HG02571 (cell line): ENCODE results near the gene CMSS1.

Experiments
- ATAC-seq: cut with Tn5 transposase; IDR thresholded peaks from one replicate; pipeline ENCODE4 v1.9.1; 2021; ENCODE audit warnings: mild to moderate bottlenecking, moderate library complexity; ENCODE audit not compliant: unreplicated experiment

The CMSS1 gene

GRCh38 chr3:99896482-99896881, 78.8 kb downstream of the CMSS1 start:
- no peak for ATAC-seq

- no peak for ATAC-seq
These were observed 81.9 kb downstream of the CMSS1 start for GRCh38 chr3:99899603-99900002.

DNA sequence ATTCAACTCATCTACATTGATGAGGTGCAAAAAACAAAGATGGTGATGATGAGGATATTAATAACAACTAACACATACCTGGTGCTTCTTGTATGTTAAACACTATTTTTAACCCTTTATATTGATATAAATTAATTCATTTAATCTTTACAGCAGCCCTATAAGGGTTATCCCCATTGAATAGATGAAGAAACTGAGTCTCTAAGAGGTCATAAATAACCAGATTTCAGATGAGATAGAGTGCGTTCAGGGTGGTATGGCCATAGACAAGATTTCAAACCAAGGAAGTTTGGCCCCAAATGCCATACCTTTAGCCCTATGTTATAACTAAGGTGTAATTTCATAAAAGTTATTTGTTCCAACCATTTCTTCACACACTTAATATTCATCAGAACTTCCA, 82.6 kb downstream of the CMSS1 start:
- ATAC-seq = no peak

DNA sequence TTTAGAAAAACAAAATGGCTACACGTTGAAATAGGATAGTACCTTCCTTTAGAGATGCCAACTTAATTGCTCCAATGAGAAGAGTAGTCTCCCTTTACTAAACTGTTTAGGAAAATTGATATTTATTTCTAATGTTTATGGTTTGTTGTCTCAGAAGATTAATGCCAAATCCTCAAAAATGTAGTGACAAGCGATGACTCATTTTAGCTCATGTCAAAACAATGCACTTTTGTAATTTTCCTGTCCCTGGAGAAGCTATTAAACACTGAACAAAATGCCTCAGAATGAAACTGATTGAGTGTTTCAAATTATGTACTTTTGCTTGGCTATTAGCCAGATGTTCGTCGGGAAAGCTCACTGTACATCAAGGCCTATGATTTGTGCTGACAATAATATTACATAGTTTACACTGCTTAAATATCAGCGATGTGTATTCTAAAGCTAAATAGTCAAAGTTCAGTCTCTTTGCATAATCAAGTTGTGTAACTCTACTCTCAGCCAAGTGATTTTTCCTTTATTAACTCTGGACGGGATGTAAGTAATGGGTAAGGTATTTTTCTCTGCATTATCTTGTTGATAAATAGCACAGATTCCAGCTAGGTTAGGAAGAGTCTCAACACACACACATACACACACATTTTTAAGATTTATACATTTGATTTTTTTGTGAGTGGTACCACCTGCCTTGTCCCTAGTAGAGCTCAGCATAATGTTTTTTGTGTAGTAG, 83.7 kb downstream of the CMSS1 start:
- ATAC-seq = no peak

- ATAC-seq = no peak
These were observed 84.4 kb downstream of the CMSS1 start for GRCh38 chr3:99902091-99902490.

DNA sequence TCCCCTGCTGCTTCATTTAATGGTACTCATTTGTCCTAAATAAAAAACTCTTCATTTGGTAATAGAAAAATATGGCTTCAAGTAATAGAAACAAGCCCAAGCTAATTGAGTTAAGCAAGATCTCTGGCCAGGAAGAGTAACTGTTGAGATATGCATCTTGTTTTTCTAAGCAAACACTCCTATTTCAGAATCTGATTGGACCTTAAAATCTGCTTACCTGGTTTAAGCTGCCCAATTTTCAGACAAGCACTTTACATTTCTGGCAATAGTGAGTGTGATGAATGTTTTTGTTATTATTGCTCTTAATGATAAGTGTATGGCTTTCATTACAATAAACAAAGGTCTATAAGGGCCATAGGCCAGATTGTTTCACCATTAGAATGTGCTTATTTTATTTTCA, 86.2 kb downstream of the CMSS1 start:
- no peak for ATAC-seq

DNA sequence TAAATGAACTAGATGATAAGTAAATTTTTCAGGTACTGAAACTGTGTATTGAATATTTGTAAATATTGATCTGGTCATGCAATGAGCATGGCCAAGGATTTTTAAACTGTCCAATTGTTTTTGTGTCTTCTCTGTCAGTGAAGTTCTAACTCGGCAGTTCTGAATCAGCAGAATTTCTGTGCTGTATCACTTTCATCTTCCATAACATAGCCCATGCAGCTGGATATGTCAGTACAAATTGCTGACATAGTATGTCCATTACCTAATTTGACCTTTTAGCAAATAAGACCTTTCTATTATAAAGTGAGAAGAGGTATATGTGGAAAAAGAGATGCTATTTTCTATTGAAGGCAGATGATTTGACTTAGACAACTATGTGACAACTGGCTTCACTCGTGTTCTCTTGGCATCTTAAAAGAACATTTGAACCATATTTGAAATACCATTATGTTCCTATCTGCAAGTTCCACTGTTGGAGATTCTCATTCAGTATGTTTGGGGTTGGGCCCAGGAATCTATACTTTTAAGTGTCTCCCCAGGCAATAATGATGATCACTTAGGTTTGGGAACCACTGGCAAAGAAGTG, 90.4 kb downstream of the CMSS1 start:
- no peak for ATAC-seq

GRCh38 chr3:99909714-99910495, 92.2 kb downstream of the CMSS1 start:
- no peak for ATAC-seq

DNA sequence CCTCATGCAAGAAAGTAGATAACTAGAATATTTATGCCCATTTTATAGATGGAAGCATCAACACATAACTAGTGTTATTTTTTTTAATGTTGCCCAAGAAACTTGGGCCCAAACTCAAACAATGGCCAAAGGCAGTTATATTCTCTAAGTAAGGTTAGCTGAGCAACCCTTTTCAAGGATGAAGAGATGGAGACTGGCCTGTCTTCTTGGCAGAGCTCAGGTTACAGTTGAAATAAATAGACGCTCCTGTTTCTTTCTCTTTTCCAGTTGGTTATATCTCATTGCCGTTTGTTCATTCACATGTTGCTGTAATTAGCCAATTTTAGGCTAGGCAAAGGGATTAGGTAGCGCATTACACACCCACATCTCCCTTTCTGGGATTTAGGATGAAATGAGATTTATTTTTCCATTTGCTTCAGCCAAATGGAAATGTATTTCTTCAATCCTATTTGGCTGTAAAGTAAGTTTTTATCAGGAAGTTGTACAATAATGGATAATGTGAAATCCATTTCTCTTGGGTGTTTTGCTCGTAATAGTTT, 93.2 kb downstream of the CMSS1 start:
- ATAC-seq = no peak

DNA sequence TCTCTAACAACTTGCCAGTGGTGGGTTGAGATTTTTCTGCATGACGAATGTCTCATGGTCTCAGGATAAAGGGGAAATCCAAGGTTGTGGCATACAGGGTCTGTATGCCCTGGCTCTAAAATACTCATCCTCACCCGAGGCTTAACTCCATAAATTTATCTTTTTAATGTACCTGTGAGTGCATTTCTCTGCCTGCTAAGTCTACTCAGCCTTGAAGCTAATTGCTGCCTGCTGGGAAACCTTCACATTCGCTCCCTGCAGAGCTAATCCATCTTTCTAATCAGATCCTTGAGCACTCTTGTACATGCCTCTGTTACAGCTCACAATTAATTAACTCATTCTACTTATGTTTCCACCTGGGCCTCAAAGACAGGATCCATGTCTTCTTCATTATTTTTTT, 93.8 kb downstream of the CMSS1 start:
- ATAC-seq = no peak

GRCh38 chr3:99915906-99916432, 98.3 kb downstream of the CMSS1 start:
- ATAC-seq = no peak

DNA sequence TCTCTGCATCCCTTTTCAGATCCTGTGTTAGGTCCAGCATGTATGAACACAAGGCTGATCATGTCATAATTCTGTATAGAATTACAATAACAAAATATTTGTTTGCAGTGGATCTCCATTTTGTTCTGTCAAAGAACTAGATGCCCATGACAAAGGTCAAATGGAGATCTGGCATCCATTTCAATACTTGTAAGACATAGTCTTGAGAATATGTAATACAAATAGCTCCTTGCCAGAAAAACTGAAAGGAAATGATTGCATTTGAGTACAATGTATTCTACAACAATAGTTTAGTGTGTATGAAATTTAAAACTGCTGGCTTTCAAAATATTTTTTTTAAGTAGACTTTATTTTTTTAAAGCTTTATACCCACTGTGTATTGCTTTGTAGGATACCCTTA, 101.1 kb downstream of the CMSS1 start:
- ATAC-seq = no peak

DNA sequence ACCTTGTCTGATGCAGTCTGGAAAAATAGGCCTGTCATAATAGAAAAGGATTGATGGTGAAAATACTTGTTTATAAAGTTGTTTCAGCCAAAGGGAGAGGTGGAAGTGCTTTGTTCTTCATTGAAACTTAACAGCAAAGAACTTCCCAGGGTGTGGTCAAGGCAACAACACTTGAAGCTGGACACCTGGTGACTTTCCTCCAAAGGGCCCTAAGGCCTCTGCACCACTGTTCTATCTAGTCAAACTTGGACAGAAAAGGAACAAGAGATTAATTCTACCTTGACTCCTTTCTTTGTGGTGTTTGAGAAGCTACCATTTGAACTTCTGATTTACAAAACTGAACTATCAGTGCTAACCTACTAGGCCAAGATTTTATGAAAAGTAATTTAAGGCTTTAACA, 102.0 kb downstream of the CMSS1 start:
- ATAC-seq = no peak

DNA sequence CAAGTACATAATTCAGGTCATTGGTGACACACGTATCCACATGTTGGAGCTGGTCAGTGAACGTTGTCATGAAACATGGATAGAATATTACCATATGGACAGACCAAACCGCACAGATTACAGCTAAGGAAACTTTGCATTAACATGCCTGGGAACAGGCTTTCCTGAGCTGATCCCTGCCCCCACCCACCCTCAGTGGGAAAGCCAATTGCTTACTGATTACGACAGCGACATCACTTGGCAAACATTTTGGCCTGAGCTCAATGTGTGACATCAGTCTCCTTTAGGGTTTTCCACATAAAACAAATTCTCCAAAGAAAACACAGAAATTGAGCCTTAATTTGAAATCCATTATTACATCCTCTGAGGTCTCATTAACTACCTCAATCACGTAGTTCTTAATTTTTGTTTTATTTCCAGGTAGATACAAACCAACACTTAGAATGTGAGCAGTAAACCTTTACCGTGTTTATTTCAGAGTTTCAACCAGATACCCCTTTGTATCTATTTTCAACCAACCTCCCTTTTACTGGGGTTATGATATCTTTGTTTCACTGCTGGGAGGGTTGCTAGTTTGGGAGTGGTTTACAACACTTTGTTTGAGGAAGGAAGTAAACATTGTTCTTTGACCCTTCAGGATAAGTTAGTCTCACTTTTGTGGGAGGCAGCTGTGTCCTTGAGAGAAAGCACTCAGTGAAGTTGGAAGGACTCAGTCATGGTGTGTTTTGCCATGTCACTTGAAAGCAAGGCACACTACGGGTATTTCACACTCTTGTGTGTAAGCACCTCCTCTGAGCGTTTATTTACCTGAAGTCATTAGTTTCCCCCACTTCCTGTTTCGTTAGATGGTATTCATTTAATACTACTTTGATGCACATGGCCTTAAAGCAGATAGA, 103.1 kb downstream of the CMSS1 start:
- ATAC-seq = no peak

- no peak for ATAC-seq
These were observed 103.7 kb downstream of the CMSS1 start for GRCh38 chr3:99921377-99921695.

GRCh38 chr3:99921986-99922385, 104.3 kb downstream of the CMSS1 start:
- no peak for ATAC-seq

DNA sequence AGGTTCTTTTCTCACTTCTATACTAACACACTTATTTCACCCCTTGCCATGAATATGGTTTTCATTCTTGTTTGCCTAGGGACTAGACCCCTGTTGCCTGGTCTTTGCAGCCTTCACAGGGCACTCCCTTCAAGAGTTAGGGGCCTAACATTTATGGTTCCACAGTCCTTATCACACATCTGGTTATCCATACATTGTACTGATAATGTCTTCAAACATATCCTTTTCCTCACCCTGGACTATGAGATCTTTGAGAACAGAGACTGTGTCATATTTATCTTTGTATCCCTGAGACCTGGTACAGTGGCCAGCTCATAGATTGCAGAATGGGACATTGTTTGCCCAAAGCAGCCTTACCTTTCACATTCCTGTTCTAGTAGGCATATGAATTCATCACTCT, 106.2 kb downstream of the CMSS1 start:
- ATAC-seq = no peak

DNA sequence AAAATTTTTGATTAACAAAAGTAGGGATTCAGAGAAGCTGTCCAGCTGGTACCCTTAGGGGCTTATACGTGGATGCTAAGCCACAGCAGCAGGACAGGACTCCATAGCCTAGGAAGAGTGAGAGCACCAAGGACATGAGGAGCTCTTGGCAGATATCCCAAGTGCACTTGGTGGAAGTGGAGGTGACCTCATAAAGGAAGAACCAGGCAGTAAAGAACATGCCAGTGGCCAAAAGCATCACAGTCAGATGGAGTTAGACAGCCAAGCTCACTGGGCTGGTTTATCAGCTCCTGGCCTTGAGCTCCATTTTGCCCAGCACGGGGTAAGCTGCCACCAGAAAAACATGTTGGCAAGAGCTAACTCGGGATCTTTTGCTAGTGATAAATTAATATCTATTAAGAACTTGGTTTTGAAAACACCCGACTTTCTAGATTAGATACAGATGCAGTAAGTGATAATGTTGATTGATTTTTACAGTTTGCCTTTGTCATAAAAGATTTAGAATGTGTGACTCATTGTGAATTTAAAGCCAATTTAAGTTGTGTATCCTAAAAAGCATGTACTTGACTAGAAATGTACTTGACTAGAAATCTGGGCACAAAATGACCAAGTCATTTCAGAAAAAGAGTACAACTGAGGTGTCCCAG, 108.0 kb downstream of the CMSS1 start:
- no peak for ATAC-seq

DNA sequence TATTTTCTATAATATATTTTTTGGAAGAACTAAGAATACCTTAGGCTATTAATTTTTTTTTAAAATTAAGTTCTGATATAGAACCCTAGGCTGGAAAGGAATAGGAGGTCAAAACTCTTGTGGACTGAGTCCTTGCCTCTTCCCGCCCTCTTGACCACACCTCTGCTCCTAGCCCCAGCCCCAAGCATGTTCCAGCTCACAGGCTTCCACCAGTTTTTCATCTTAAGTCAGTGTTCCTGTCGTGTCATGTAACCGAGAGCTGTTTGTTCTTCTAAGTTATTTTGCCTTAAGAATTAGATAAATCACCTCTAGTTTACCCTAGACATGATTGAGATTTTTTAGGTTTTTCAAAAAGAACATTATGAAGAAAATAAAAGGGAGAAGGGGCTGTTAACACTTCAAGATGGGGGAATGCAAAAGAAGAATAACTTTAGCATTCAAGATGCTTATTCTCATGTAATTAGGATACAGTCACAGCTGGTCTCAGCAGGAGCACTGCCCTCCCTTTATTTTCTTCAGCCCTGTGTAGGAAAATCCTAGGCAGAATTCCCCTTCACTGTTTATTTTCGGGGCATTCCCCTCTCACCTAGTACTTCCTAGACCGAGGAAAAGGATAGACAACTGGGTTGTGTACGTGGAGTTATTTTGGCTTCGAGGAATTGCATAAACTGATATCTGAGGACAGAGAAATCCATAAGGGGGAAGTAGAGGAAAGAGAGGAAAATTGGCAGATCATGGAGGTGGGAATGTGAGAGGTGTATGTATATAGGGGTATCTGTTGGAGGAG, 110.2 kb downstream of the CMSS1 start:
- no peak for ATAC-seq
